Measurements from ENCODE around the gene HERC2.

HERC2 gene

GRCh38 chr15:28096670-28097431 lies 225.1 kb downstream of the HERC2 start:
- DNase-seq (ENCODE audit: low read depth in 2 of 2), result no peak

- DNase-seq (ENCODE audit: low read depth in 2 of 2), result no peak
Measured at GRCh38 chr15:28096411-28096669, 225.6 kb downstream of the HERC2 start.

- DNase-seq (ENCODE audit: low read depth in 2 of 2), result no peak
Measured at GRCh38 chr15:28094732-28095521, 227.1 kb downstream of the HERC2 start.

- no peak for DNase-seq (ENCODE audit: low read depth in 2 of 2)
Measured at GRCh38 chr15:28093752-28094535, 228.0 kb downstream of the HERC2 start.

- no peak for DNase-seq (ENCODE audit: low read depth in 2 of 2)
Measured at GRCh38 chr15:28091313-28091712, 230.7 kb downstream of the HERC2 start.

GRCh38 chr15:28086175-28086703 lies 235.7 kb downstream of the HERC2 start:
- no peak for DNase-seq (ENCODE audit: low read depth in 2 of 2)

GRCh38 chr15:28085489-28086174 lies 236.3 kb downstream of the HERC2 start:
- DNase-seq (ENCODE audit: low read depth in 2 of 2), result no peak

- no peak for DNase-seq (ENCODE audit: low read depth in 2 of 2)
Measured at GRCh38 chr15:28084547-28084946, 237.4 kb downstream of the HERC2 start.

GRCh38 chr15:28082891-28083684 lies 238.9 kb downstream of the HERC2 start:
- DNase-seq (ENCODE audit: low read depth in 2 of 2), result no peak

GRCh38 chr15:28081594-28081993 lies 240.4 kb downstream of the HERC2 start:
- no peak for DNase-seq (ENCODE audit: low read depth in 2 of 2)

GRCh38 chr15:28080386-28080785 lies 241.6 kb downstream of the HERC2 start:
- DNase-seq (ENCODE audit: low read depth in 2 of 2), result no peak

GRCh38 chr15:28079313-28079969 lies 242.5 kb downstream of the HERC2 start:
- DNase-seq (ENCODE audit: low read depth in 2 of 2), result no peak

- DNase-seq (ENCODE audit: low read depth in 2 of 2), result no peak
Measured at GRCh38 chr15:28078191-28078719, 243.7 kb downstream of the HERC2 start.

- no peak for DNase-seq (ENCODE audit: low read depth in 2 of 2)
Measured at GRCh38 chr15:28075573-28075972, 246.4 kb downstream of the HERC2 start.

- no peak for DNase-seq (ENCODE audit: low read depth in 2 of 2)
Measured at GRCh38 chr15:28068930-28069329, 253.0 kb downstream of the HERC2 start.

GRCh38 chr15:28066231-28066630 lies 255.7 kb downstream of the HERC2 start:
- no peak for DNase-seq (ENCODE audit: low read depth in 2 of 2)

All from stimulated activated CD8-positive, alpha-beta memory T cell treated with anti-CD3 and anti-CD28 coated beads, Interleukin-15, amount 100 ng/mL, for 48 hours (primary cell).